HG02588 (cell line): ENCODE measurements around the gene TYSND1.
"Not testable (repeated sequence)": the region's sequence is repeated elsewhere in the genome, so short reads cannot be mapped to it uniquely, and the experiment has no call there.

Experiments
- ATAC-seq: cut with Tn5 transposase; IDR thresholded peaks from one replicate; pipeline ENCODE4 v1.9.1; 2021; ENCODE audit warnings: mild to moderate bottlenecking, moderate library complexity; ENCODE audit not compliant: unreplicated experiment

The TYSND1 gene

DNA sequence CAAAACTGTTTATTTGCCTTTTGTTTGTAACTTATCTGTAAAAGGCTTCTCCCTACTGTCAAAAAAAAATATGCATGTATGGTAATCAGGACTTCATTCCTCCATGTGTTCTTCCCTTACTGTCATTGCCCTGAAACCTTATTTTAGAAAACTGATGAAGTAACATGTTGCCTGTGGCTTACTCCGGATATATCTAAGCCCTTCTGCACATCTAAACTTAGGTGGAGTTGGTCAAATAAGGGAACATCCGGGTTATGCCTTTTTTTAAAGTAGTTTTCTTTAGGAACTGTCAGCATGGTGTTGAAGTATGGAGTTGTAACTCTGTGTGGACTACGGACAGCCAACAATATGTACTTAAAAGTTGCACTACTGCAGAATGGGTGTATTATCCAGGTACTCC lies 17.7 kb upstream of the TYSND1 start:
- ATAC-seq: no peak

DNA sequence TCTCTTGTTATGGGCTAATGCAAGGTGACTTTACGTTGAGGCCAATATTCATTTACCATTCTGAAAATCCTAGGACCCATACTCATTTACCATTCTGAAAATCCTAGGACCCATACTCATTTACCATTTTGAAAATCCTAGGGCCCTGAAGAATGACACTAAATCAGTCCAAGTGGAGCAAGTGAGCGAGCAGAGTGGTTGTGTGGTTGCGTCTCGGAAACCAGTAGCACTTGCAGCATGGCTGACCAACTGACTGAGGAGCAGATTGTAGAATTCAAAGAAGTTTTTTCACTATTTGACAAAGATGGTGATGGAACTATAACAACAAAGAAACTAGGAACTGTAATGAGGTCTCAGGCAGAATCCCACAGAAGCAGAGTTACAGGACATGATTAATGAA lies 16.9 kb upstream of the TYSND1 start:
- no peak for ATAC-seq

DNA sequence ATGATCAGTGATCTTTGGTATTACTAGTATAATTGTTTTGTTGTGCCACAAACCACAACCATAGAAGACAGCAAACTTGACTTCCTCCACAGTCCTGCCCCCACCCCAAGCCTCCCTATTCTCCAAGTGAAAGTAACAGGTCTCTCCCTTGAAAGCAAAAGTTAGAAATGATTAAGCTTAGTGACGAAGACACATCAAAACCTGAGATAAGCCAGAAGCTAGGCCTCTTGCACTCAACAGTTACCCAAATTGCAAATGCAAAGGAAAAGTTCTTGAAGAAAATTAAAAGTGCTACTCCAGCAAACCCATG lies 16.3 kb upstream of the TYSND1 start:
- no peak for ATAC-seq

DNA sequence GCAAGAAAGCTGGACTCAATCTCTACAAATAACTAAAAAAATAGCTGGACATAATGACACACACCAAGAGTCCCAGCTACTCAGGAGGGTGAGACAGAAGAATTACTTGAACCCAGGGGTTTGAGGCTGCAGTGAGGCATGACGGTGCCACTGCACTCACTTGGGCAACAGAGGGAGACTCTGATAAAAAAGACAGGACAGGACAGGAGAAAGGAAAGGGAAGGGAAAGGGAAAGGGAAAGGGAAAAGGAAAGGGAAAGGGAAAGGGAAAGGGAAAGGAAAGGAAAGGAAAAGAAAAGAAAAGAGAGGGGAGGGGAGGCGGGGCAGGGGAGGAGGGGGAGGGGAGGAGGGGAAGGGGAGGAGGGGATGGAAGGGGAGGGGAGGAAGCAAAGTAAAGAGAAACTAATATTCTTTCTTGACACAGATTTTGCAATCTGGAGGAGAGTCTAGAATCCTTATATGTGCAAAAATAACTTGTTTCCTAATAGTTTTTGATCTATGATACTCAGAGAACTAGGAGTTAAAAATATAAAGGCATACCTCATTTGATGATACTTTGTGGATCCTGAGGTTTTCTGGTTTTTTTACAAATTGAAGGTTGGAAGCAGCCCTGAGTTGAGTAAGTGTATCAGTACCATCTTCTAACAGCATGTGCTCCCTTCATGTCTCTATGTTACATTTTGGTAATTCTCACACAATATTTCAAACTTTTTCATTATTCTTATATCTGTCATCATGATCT lies 15.8 kb upstream of the TYSND1 start:
- no peak for ATAC-seq

DNA sequence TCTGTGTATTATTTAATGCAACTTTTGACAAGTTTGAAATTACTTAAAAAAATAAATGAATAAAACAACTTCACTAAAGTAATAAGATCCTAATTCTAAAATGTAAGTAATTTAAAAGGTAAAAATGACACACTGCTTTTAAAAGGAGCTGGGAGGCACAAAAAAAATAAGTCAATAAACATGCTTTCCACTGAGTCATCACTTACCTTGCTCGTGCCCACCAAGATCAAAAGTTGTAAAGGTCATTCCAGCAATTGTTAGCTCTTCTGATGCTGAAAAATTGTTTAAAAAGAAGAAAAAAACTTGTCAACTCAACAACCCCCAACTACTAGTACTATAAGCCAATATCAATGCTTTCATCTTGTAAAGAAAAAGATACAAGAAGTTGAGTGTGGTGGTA lies 14.3 kb upstream of the TYSND1 start:
- no peak for ATAC-seq

DNA sequence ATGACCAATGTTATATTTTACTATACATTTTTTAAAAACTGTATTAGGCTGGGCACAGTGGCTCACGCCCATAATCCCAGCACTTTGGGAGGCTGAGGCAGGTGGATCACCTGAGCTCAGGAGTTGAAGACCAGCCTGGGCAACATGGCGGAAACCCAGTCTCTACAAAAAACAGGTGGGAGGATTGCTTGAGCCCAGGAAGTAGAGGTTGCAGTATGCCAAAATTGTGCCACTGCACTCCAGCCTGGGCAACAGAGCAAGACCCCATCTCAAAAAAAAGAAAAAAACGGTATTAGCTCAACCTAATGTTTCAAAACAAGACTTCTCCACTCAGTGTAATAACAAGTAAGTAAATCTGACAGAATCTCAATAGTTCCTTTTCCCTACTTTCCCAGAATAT lies 12.9 kb upstream of the TYSND1 start:
- ATAC-seq: not testable (repeated sequence)

DNA sequence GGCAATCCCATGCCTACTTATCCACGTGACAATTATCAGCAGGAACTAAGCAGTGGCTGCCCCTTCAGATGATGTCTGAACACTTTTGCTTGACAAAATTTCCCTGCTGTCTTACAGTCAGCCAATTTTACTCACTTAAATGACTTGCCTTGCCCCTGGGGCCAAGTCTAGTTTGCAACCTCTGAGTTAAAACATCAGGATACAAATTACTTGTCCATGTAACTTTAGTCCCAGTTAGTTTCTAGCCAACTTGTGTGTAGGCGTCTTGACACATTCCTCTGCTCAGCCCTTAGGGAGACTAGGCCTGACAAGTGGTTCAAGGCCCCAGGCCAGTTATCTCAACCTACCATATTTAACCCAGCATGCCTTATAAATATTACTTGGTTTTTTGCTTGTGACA lies 11.6 kb upstream of the TYSND1 start:
- ATAC-seq: no peak

DNA sequence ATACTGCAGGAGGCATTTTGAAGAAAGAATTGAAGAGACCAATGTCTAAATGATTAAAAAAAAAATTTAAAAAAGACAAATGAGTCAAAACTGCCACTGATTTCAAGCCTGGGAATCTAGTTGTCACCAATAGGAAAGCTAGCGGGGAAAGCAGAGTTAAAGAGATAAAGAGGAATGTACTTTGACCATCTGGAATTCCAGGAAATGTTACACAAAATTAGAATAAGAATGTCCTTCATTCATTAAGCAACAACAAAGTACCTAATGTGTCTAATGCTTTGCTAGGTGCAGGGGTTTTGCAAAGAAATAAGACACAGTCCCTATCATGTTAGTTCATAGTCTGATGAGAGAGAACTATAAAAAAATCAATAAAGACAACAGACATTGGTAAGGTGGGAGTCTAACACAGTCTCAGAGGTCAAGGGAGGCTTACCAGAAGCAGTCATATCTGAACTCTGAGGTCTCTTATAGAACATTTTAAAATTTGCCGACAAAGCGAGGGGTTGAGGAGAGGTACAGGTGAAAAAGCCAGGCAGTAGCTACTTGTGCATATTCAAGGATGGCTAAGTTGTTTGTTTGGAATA lies 8.8 kb upstream of the TYSND1 start:
- ATAC-seq: no peak

DNA sequence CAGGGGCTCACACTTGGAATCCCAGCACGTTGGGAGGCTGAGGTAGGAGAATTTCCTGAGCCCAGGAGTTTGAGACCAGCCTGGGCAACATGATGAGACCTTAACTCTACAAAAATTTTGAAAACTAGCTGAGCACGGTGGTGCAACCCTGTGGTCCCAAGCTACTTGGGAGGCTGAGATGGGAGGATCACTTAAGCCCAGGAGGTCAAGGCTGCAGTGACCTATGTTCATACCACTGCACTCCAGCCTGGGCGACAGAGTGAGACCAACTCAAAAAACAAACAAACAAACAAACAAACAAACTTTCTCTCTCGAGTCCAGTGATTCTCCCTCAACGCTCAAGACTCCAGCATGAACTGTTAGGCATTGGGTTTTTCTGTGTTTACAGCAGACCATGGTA lies 2.0 kb upstream of the TYSND1 start:
- no peak for ATAC-seq

DNA sequence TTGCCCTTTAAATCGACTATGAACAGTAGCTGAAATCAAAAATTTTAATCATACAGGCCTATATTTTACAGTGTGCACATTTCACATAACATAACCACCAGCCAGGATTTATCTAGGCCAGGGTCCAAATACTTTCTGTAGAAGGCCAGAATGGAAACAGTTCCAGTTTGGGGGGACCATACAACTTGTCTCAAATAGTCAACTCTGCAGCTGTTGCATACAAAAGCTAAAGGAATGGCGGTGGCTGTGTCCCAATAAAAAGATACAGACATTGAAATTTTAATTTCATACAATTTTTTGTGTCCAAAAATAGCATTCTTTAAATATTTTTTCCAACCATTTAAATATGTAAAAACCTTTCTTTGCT lies 742 bp upstream of the TYSND1 start:
- ATAC-seq: no peak

DNA sequence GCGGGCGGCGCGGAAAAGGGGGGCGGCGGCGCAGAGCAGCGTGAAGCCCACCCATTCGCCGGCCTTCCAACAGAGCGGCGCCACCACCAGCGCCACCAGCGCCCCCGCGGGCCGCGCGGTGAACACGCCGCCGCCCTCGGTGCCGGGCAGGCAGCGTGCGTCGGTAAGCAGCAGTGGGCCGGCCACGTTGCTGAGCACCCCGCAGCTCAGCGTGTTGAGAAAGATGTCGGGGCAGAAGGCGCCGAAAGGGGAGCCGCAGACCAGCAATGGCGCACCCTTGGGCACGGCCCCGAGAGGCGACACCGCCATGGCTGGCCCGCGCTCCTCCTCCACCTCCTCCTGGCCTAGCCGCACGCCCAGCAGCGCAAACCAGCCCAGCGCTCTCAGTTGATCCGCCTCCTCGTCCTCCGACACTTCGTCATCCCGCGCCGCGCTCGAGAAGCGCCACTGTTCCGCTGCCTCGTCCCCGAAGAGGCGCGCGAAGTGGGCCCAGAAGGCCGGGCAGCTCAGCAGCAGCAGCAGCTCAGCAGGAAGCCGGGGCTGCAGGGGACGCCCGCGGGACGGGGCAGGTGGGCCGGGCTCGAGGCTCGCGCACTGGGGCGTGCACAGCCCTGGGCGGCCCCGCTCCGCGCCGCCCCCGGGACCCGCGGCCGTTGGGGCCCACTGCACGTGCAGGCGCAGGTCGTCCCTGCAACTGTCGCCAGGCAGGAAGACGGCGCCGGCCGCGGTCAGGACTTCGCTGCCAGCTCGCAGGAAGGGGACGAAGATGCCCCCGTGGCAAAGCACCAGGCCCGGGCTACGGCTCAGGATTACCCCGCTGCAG lies 623 bp downstream of the TYSND1 start:
- ATAC-seq: peak; percentile 46

DNA sequence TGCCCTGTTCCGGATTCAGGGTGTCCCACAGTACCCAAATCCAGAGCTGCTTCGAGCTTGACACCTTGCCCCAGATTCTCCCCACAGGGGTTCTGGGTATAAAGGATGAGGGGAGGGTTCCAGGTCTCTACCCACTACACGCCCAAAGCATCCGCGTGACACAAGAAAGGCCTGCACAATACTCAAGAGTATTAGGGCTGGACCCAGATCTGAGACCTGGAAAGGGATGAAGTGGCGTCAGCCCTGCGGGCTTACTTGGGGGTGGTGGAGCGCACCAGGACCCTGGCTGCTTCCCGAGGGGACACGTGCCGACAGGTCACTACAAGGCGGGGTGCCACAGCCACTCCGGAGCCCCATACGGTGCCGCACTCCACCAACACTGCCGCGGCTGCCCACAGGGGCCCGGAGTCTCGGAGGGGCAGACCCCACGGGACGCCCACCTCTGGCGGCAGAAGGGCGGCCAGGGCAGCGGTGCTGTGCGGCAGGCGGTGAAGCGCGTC lies 1.3 kb downstream of the TYSND1 start:
- ATAC-seq: peak; percentile 4

DNA sequence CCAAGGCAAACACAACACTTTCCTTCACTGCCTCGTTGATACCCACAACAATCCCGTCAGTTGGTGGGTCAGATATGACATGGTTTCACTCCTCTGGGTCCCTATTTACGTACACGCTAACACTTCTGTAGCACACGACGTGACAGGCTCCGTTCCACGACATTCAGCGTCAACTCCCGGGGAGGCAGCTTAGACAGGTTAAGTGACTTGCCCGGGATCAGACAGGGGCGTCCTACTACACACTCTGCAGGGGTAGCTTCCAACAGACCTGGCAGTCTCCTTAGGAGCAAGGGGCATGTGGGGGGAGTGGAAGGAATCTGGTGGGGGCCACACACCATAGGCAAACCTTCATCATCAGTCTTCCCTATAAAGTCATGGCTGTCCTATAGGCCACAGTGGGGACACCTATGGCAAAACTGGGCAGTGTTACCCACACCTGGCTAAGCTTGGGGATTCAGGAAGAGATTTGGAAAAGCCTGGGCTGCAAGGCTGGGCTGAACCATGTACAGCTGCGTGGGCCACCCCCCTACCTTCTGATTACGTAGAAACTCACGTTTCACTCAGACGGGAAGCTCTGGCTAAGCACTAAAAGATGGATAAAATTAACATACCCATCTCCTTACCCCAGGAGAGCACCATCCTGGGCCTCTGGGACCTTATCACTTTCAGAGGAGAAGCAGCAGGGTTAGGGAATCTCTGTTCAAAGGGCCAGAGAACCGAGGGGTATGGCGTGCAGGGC lies 2.0 kb downstream of the TYSND1 start:
- ATAC-seq: no peak

DNA sequence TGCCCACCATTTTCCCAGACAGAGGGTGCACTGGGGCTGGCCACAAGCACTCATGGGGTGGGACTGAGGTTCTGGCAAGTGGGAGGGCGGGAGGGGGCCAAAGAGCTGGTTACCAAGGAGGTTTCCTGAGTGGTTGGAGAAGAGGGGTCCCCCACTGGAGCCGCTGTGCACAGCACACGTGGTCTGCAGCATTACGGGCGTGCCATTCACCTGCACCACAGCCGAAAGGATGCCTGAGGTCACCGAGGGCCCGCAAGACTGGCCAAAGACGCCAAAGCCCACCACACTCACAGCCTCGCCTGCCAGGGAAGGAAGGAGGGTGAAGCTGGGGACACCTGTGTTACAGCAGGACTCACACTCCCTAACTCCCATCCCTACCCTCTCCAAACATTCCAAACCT lies 3.9 kb downstream of the TYSND1 start:
- ATAC-seq: no peak

DNA sequence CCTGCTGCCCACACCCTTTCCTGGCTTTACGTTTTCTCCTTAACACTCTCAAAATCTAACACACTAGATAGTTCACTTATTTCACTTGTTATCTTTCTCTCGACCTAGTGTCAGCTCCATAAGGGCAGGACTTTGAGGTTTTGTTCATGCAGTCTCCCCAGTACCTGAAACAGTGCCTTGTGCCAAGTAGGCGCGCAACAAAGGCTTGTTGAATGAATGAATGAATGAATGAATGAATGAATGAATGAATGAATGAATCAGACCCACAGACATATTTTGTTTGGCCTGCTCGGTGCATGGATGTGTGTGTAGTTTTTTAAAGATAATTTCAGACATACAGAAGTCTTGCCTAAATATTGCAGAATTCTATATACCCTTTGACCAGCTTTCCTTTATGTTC lies 6.2 kb downstream of the TYSND1 start:
- ATAC-seq: no peak

DNA sequence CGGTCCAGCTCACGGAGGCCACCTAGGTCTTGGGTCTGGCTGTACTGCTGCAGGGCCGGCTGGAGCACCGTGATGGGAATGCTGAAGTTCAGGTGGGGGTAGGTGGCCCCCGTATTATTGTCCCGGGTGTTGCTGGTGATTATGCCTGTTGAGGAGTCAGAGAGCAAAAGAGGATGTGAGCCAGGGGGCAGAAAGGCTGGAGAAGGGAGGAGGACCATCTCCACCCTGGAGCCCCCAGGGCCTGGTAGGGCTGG lies 6.6 kb downstream of the TYSND1 start:
- no peak for ATAC-seq

DNA sequence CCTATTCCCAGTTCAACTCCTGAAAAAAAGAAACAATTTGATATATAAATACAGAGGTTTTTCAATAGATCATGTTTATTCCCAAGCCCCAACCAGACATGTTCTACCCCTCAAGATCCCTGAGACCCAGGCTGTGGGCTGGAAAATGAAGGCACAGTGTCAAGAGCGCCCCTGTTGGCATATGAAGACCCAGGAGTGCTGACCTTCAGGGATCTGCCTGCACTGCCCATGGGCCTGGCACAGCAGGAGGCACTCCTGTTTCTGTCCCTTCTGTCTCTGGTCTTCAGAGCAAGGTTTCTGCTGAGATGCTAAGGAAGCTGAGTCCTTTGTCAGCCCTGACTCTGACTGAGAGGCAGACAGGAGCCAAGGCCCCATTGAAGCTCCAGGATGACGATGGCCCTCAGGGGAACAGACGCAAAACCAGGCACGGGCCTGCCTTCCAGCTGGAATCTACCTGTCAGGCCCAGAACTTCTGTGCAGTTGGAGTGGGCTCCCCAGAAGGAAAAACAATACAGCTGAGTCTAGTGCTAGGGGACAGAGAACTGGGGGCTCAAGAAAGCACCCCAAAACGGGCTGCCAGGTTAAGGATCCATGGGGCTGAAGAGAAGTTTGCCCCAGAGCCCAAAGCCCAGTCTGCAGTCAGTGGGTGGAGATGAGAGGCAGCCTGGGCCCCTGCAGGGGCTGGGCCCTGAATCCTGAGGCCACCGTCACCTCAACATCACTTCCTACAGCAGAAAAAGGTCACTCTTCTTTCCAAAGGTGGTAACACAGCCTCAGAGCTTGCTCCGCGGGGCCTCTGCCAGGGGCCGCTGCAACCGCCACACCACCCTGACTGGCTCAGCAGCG lies 7.1 kb downstream of the TYSND1 start:
- ATAC-seq: no peak

DNA sequence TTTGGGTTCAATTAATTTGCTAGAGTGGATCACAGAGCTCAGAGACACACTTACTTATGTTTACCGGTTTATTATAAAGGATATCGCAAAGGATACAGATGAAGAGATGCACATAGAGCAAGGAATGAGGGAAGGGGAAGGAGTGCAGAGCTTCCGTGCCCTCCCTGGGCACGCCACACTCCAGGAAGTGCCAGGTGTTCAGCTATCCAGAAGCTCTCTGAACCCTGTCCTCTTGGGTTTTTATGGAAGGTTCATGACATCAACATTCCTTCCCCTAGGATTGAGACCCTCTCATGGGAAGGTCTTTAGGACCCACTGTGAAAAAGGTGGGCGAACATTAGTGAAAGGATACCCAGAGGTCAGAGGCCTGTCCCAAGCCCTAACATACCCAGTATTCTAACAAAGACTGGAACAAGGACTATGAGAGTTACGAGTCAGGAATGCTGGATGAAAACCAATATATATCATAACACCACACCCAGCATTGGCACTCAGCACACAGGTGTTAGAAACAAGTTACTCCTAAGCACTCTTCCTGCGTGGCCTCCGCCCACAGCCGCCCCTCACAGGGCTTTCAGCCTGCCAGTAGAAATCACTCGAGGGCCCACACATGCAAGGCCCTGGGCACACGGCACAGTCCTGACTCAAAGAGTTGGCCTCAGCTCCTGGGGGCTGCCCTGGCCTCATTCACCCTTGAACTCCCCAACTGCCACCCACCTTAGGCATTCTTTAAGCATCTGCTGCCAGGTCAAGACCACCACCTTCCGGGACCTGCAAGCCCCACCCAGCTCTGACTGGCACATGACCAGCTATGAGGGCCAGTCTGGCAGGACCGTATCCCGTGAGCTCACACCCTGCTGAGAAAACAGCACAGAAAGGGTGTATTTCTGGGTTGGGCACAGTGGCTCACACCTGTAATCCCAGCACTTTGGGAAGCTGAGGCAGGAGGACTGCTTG lies 8.3 kb downstream of the TYSND1 start:
- ATAC-seq: no peak

DNA sequence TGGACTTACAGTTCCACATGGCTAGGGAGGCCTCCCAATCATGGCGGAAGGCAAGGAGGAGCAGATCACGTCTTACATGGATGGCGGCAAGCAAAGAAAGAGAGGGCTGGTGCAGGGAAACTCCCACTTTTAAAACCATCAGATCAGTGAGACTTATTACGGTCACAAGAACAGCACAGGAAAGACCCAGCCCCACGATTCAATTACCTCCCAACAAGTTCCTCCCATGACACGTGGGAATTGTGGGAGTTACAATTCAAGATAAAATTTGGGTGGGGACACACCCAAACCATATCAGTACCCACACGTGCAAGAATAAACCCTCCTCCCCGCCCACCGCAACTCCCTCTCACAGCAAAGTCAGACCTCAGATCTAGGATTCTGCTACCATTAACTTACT lies 9.4 kb downstream of the TYSND1 start:
- no peak for ATAC-seq

DNA sequence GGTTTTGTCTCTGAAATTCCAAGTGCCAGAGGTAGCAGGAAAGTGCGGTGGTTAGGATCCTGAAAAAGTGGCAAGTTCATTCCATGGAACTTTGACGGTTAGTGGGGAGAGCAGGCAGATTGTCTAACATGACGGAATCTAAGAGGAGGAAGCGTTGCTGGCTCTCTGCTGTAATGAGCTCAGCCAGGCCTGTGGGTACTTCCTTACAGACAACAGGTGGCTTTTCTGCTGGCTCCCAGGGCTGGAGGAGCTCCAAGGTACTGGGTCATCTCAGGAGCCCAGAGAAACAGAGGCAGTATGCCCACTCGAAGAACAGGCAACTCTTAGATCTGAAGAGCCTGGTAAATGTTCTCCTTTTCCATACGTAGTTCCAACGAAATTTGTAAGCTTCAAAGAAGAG lies 10.8 kb downstream of the TYSND1 start:
- ATAC-seq: no peak
